IMR-90 (cell line): ENCODE data around the gene CCDC141. TPM values are rescaled to one million over a fixed set of nuclear protein-coding genes. Genes with fewer than 3 reads are reported as not detected.

ENCODE experiments used
- ATAC-seq: fragments of 200-7000 bp; cut with Tn5 transposase; 2 replicates; pipeline ENCODE4 v1.9.1; 2020; ENCODE audit warnings: low read depth, mild to moderate bottlenecking, moderate library complexity
- BruUV-seq: library from RNA; stranded (reverse); fragments of 400-500 nt; replicated peaks from 2 replicates; lab custom pipeline; 2021; lab: Mats Ljungman, UMichigan
- CTCF ChIA-PET: fragments of 300-600 bp; formaldehyde crosslinking; extraction: SDS; loops from one replicate; lab custom pipeline; 2021; ENCODE audit warnings: antibody characterized with exemption; lab: Yijun Ruan, JAX
- POLR2A ChIA-PET: fragments of 300-600 bp; sonication (Branson Sonifier 250); formaldehyde crosslinking; loops from one replicate; lab custom pipeline; 2022; ENCODE audit warnings: antibody characterized with exemption; ENCODE audit not compliant: unreplicated experiment; lab: Charles Lee
- DNase-seq: peaks from one replicate; pipeline ENCODE4 v3.0.0; 2013
- H2AFZ ChIP-seq: replicated peaks from 2 replicates; pipeline ENCODE3; 2013; ENCODE audit warnings: low read length, mild to moderate bottlenecking; ENCODE audit not compliant: poor library complexity
- H2AK5ac ChIP-seq: 2 replicates; pipeline ENCODE4 v1.6.1; 2013; ENCODE audit warnings: low read depth, low read length, inconsistent platforms
- H2AK9ac ChIP-seq: replicated peaks from 2 replicates; pipeline ENCODE3; 2013; ENCODE audit warnings: mild to moderate bottlenecking, low read depth, low read length, moderate library complexity; ENCODE audit not compliant: poor library complexity
- H2BK120ac ChIP-seq: 2 replicates; pipeline ENCODE4 v1.6.1; 2013; ENCODE audit warnings: low read depth, low read length, inconsistent platforms
- H2BK15ac ChIP-seq: 3 replicates; pipeline ENCODE4 v1.6.1; 2013; ENCODE audit warnings: low read depth, low read length, inconsistent platforms
- H2BK20ac ChIP-seq: 2 replicates; pipeline ENCODE4 v1.6.1; 2013; ENCODE audit warnings: low read depth, mild to moderate bottlenecking, inconsistent platforms, low read length, moderate library complexity
- H2BK5ac ChIP-seq: 2 replicates; pipeline ENCODE4 v1.6.1; 2013; ENCODE audit warnings: mild to moderate bottlenecking, low read depth, low read length, inconsistent platforms; ENCODE audit not compliant: poor library complexity, severe bottlenecking
- H3K14ac ChIP-seq: replicated peaks from 2 replicates; pipeline ENCODE4 v1.6.1; 2013; ENCODE audit warnings: low read depth, low read length, inconsistent platforms
- H3K18ac ChIP-seq: 2 replicates; pipeline ENCODE4 v1.6.1; 2013; ENCODE audit warnings: low read depth, low read length, control low read depth
- H3K23ac ChIP-seq: 2 replicates; pipeline ENCODE4 v1.6.1; 2013; ENCODE audit warnings: low read depth, low read length, inconsistent platforms
- H3K27ac ChIP-seq: 2 replicates; pipeline ENCODE4 v1.5.1; 2013; ENCODE audit warnings: mild to moderate bottlenecking, control low read depth, low read length; ENCODE audit not compliant: insufficient read depth
- H3K27me3 ChIP-seq: 2 replicates; pipeline ENCODE4 v1.6.1; 2013; ENCODE audit warnings: low read length; ENCODE audit not compliant: control insufficient read depth, insufficient read depth
- H3K36me3 ChIP-seq: 2 replicates; pipeline ENCODE4 v1.6.1; 2013; ENCODE audit warnings: low read length, mixed read lengths; ENCODE audit not compliant: control insufficient read depth, insufficient read depth
- H3K4ac ChIP-seq: 2 replicates; pipeline ENCODE4 v1.6.1; 2013; ENCODE audit warnings: low read depth, low read length, inconsistent platforms
- H3K4me1 ChIP-seq: 2 replicates; pipeline ENCODE4 v1.6.1; 2013; ENCODE audit warnings: low read length, mixed read lengths; ENCODE audit not compliant: control insufficient read depth, insufficient read depth
- H3K4me2 ChIP-seq: 2 replicates; pipeline ENCODE4 v1.6.1; 2013; ENCODE audit warnings: low read depth, mild to moderate bottlenecking, control low read depth, low read length, moderate library complexity
- H3K4me3 ChIP-seq: 2 replicates; pipeline ENCODE4 v1.5.1; 2013; ENCODE audit warnings: low read depth, mild to moderate bottlenecking, control low read depth, low read length, moderate library complexity; ENCODE audit not compliant: insufficient read depth
- H3K56ac ChIP-seq: 2 replicates; pipeline ENCODE4 v1.6.1; 2013; ENCODE audit warnings: low read length, inconsistent platforms; ENCODE audit not compliant: insufficient read depth; ENCODE audit errors: extremely low read depth
- H3K79me1 ChIP-seq, 2 experiments: 2 replicates each; pipeline ENCODE4 v1.6.1; 2013; ENCODE audit warnings: low read length in 2 of 2, inconsistent platforms in 1 of 2, low read depth in 1 of 2
- H3K9ac ChIP-seq: 2 replicates; pipeline ENCODE4 v1.6.1; 2013; ENCODE audit warnings: low read depth, low read length, control low read depth
- H3K9me1 ChIP-seq: 2 replicates; pipeline ENCODE4 v1.6.1; 2013; ENCODE audit warnings: low read length, inconsistent platforms; ENCODE audit not compliant: insufficient read depth
- H3K9me3 ChIP-seq: 2 replicates; pipeline ENCODE4 v1.6.1; 2013; ENCODE audit warnings: low read length; ENCODE audit not compliant: control insufficient read depth, insufficient read depth
- H4K20me1 ChIP-seq: 2 replicates; pipeline ENCODE4 v1.6.1; 2013; ENCODE audit warnings: low read length, inconsistent platforms; ENCODE audit not compliant: insufficient read depth
- H4K5ac ChIP-seq: 2 replicates; pipeline ENCODE4 v1.6.1; 2013; ENCODE audit warnings: mild to moderate bottlenecking, low read depth, low read length, control low read depth
- H4K8ac ChIP-seq, 2 experiments: 2 replicates each; pipeline ENCODE4 v1.6.1; 2013; ENCODE audit warnings: low read depth in 2 of 2, low read length in 2 of 2, control low read depth in 1 of 2, inconsistent platforms in 1 of 2
- H4K91ac ChIP-seq: 2 replicates; pipeline ENCODE4 v1.6.1; 2013; ENCODE audit warnings: low read depth, low read length, inconsistent platforms; ENCODE audit not compliant: insufficient read depth
- BHLHE40 ChIP-seq: fragments of 150-350 bp; IDR thresholded peaks from 2 replicates; pipeline ENCODE4 v1.6.1; 2016; ENCODE audit warnings: mild to moderate bottlenecking, low read depth, low read length
- CEBPB ChIP-seq: IDR thresholded peaks from 2 replicates; pipeline ENCODE4 v1.6.1; 2012; ENCODE audit warnings: low read depth, low read length, improper control_type of control experiment
- CHD1 ChIP-seq: IDR thresholded peaks from 2 replicates; pipeline ENCODE4 v1.6.1; 2012; ENCODE audit warnings: low read depth, low read length, improper control_type of control experiment
- MXI1 ChIP-seq: IDR thresholded peaks from 2 replicates; pipeline ENCODE4 v1.6.1; 2012; ENCODE audit warnings: low read depth, mild to moderate bottlenecking, low read length, moderate library complexity, borderline replicate concordance
- POLR2A ChIP-seq: IDR thresholded peaks from 2 replicates; pipeline ENCODE4 v1.6.1; 2012; ENCODE audit warnings: mild to moderate bottlenecking, low read depth, low read length
- RAD21 ChIP-seq: IDR thresholded peaks from 2 replicates; pipeline ENCODE4 v1.6.1; 2012; ENCODE audit warnings: low read length, improper control_type of control experiment
- RCOR1 ChIP-seq: IDR thresholded peaks from 2 replicates; pipeline ENCODE4 v1.6.1; 2012; ENCODE audit warnings: mild to moderate bottlenecking, low read length, improper control_type of control experiment; ENCODE audit not compliant: insufficient replicate concordance
- RFX5 ChIP-seq: IDR thresholded peaks from 2 replicates; pipeline ENCODE4 v1.8.0; 2012; ENCODE audit warnings: low read depth, mild to moderate bottlenecking, low read length, moderate library complexity
- SMC3 ChIP-seq: fragments of 150-350 bp; IDR thresholded peaks from 2 replicates; pipeline ENCODE4 v1.6.1; 2016; ENCODE audit warnings: low read depth, mild to moderate bottlenecking, antibody characterized with exemption, low read length, moderate library complexity
- WGBS, 2 experiments: methylation state at CpG; one replicate each; pipeline versions ENCODE4 v1.1.5 to v1.1.7; 2013; ENCODE audit warnings: missing lambda C conversion rate in 2 of 2; ENCODE audit not compliant: insufficient read length in 1 of 2; ENCODE audit errors: extremely low coverage in 2 of 2; 5-methylcytosine and 5-hydroxymethylcytosine counted together
- dilution Hi-C: fragments of 300-500 bp; cut with HindIII; formaldehyde crosslinking; loops from one replicate; pipeline ENCODE4 v1.14.3; 2018; ENCODE audit warnings: low sequenced_read_pairs; ENCODE audit not compliant: unreplicated experiment
- in situ Hi-C: fragments of 300-500 bp; cut with MboI; formaldehyde crosslinking; loops from 3 replicates; pipeline ENCODE4 v1.14.3; 2019; ENCODE audit warnings: low sequenced_read_pairs, inconsistent platforms, mixed read lengths
- intact Hi-C: fragments of 100-400 bp; cut with micrococcal nuclease; formaldehyde crosslinking; loops from 2 replicates; pipeline ENCODE4 v1.10.0; 2022
- polyA plus RNA-seq, 3 experiments: library from polyadenylated mRNA; depleted of rRNA; stranded (reverse); fragments of >200 nt; gene quantifications; 2 replicates each; pipeline ENCODE4 v1.2.3, GENCODE V29; 2012; ENCODE audit warnings: low replicate concordance in 1 of 3
- total RNA-seq: library from RNA; depleted of rRNA; stranded (reverse); fragments of >200 nt; gene quantifications from 2 replicates; pipeline ENCODE4 v1.2.3, GENCODE V29; 2012
- TF ChIP-seq, protein P1 (sequence below): fragments of 150-350 bp; IDR thresholded peaks from 2 replicates; pipeline ENCODE4 v1.6.1; 2016; ENCODE audit warnings: low read depth, mild to moderate bottlenecking, low read length, moderate library complexity, borderline replicate concordance
- TF ChIP-seq, protein P2 (sequence below): conservative IDR thresholded peaks from 2 replicates; pipeline ENCODE4 v1.5.1; 2012; ENCODE audit warnings: mild to moderate bottlenecking, low read depth, low read length, improper control_type of control experiment
- TF ChIP-seq, protein P3 (sequence below): fragments of 150-350 bp; IDR thresholded peaks from 2 replicates; pipeline ENCODE4 v1.6.1; 2017; ENCODE audit warnings: mild to moderate bottlenecking, antibody characterized with exemption, low read length, low read depth

The CCDC141 gene
- total and polyA plus RNA-seq, 2 of the 4 experiments (the other 2 are of a cell fraction): not detected

DNA sequence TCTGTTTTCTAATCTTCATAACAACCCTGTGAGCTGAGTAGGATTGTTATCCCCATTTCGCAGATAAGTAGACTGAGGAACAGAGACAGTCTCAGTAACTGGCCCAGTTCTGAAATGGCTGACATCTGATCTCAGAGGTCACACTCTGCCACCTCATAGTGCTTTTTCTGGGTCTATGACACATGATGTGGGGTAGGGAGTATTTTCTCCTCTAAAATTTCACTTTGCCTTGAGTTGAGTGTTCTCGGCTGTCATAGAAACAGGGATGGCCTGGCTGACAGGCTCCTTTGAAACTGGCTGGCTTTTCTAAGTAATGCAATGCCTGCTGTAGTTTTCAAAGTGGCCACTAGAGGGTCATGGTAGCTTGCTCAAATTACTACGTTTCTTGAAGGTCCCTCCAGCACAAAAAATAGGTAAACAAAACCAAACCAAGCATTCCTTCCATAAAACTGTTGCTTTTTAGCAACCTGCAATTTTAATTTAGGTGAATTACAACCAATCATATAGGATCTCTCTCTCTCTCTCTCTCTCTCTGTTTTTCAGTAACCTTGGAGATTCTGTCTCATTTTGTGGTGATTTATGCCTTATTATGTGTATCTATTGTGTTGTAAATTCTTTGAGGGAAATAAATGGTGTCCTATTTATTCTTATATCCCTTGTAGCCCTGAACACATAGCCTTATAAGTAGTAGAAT lies 158.5 kb downstream of the CCDC141 start:
- WGBS, 2 experiments: no CpG with 5 or more reads among the region's 3 CpGs
- no peak overlapping the region for H2AK5ac ChIP-seq
- H3K56ac ChIP-seq: no peak overlapping the region
- H3K4ac ChIP-seq: no peak overlapping the region
- H4K91ac ChIP-seq: no peak overlapping the region
- H3K27me3 ChIP-seq: peaks cover 4% of the 10 kb centered on the region; the same call in 1 of the 2 replicates
- no peaks in the 10 kb centered on the region for H3K79me1 ChIP-seq
- dilution Hi-C loops (no loop called here), intact Hi-C loops (loop anchor here (1.0 kb wide), 2 partner anchors 23 to 240 kb away; no protein-coding TSS in a partner anchor), in situ Hi-C loops (no loop called here)
- no peaks in the 10 kb centered on the region for H3K9me1 ChIP-seq
- CTCF ChIA-PET: interaction anchor here (0.6 to 1.4 kb wide), 12 partner anchors 9 to 1188 kb away, joined by 3 to 7 read pairs (median 3); no protein-coding TSS in a partner anchor
- no peak overlapping the region for H4K5ac ChIP-seq
- H2BK15ac ChIP-seq: no peak overlapping the region
- POLR2A ChIA-PET: no interaction called here
- peak; percentile 87 for ATAC-seq
- no peak overlapping the region for H2BK5ac ChIP-seq
- no peaks in the 10 kb centered on the region for H3K4me1 ChIP-seq
- H3K4me3 ChIP-seq: no peak overlapping the region
- peak; percentile 63 for DNase-seq
- no peak overlapping the region for H3K4me2 ChIP-seq
- no peaks in the 10 kb centered on the region for H4K20me1 ChIP-seq
- no peak overlapping the region for H2BK20ac ChIP-seq
- H3K14ac ChIP-seq: no peak overlapping the region
- no peaks in the 10 kb centered on the region for H3K36me3 ChIP-seq
- H2AFZ ChIP-seq: no peak overlapping the region
- H3K9me3 ChIP-seq: no peaks in the 10 kb centered on the region
- no peak overlapping the region for H2AK9ac ChIP-seq
- TF ChIP-seq, protein P1, sequence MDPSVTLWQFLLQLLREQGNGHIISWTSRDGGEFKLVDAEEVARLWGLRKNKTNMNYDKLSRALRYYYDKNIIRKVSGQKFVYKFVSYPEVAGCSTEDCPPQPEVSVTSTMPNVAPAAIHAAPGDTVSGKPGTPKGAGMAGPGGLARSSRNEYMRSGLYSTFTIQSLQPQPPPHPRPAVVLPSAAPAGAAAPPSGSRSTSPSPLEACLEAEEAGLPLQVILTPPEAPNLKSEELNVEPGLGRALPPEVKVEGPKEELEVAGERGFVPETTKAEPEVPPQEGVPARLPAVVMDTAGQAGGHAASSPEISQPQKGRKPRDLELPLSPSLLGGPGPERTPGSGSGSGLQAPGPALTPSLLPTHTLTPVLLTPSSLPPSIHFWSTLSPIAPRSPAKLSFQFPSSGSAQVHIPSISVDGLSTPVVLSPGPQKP: no peak
- TF ChIP-seq CEBPB (no peak), MXI1 (no peak), BHLHE40 (no peak), CHD1 (no peak), RAD21 (peak; percentile 41), SMC3 (peak; percentile 33), RCOR1 (no peak), RFX5 (no peak), POLR2A (no peak)
- TF ChIP-seq, protein P2, sequence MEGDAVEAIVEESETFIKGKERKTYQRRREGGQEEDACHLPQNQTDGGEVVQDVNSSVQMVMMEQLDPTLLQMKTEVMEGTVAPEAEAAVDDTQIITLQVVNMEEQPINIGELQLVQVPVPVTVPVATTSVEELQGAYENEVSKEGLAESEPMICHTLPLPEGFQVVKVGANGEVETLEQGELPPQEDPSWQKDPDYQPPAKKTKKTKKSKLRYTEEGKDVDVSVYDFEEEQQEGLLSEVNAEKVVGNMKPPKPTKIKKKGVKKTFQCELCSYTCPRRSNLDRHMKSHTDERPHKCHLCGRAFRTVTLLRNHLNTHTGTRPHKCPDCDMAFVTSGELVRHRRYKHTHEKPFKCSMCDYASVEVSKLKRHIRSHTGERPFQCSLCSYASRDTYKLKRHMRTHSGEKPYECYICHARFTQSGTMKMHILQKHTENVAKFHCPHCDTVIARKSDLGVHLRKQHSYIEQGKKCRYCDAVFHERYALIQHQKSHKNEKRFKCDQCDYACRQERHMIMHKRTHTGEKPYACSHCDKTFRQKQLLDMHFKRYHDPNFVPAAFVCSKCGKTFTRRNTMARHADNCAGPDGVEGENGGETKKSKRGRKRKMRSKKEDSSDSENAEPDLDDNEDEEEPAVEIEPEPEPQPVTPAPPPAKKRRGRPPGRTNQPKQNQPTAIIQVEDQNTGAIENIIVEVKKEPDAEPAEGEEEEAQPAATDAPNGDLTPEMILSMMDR: peak; percentile 78
- TF ChIP-seq, protein P3, sequence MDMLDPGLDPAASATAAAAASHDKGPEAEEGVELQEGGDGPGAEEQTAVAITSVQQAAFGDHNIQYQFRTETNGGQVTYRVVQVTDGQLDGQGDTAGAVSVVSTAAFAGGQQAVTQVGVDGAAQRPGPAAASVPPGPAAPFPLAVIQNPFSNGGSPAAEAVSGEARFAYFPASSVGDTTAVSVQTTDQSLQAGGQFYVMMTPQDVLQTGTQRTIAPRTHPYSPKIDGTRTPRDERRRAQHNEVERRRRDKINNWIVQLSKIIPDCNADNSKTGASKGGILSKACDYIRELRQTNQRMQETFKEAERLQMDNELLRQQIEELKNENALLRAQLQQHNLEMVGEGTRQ: no peak
- BruUV-seq: no TSS peak
- H3K27ac ChIP-seq: no peak overlapping the region
- H2BK120ac ChIP-seq: no peak overlapping the region
- H3K18ac ChIP-seq: no peak overlapping the region
- no peak overlapping the region for H3K23ac ChIP-seq
- no peak overlapping the region for H4K8ac ChIP-seq
- no peak overlapping the region for H3K9ac ChIP-seq
